ENCODE data around the gene TLR10.

Gene TLR10

DNA sequence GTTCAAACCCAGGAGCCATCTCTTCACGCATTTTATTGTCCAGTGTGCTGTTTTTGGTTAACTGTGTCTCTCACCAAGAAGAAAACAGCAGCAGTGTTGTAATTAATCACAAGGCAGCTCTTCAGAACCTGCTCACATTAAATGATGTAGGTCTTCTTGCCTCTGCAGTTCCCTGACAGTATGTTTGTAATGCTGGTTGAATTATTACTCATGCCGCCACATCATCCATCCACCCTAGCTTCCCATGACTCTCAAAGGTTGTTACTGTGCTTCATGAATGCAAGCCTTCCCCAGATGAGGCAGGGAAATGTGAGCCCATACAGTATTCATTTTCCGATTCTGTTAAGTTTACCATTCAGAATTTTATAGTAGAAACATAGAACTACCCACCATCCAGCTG lies 17.4 kb downstream of the TLR10 start:
- DNase-seq = no peak

GRCh38 chr4:38764277-38764676 lies 18.5 kb downstream of the TLR10 start:
- DNase-seq = no peak

DNA sequence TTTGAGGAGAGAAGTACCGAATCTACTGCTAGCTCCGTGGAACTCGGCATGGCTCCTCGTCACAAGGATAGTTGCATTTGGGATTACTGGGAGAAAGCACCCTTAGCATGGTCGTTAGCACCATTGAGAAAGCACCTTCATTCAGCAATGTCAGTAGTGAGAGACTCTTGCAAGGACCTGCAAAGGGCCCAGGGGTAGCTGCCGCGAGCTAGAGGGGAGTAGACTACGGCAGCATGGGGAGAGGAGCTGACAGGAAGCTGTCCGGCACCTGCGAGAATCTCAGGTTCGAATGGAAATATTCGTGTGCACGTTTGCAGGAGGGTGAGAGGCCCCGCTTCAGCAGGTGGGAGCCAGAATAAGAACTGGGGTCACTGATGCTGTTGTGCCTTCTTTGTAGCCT lies 20.2 kb downstream of the TLR10 start:
- DNase-seq = no peak

DNA sequence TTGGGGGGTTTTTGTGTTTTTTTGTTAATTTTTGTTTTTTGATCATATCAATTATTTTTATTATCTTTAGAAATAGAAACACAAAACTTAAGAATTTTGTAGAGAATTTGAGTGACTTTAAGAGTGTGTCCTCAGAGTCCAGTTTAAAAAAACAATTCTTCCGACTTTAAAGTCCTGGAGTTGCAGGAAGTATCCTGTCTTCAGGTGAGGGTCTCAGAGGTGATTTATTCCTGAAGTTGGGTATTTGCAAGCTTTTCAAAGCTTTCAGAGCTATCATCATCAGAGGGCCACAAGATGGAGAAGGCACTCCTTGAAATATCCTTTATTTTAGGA lies 23.0 kb downstream of the TLR10 start:
- no peak for DNase-seq

- no peak for DNase-seq
These were observed 23.5 kb downstream of the TLR10 start for GRCh38 chr4:38759113-38759789.

- DNase-seq = no peak
These were observed 24.7 kb downstream of the TLR10 start for GRCh38 chr4:38757945-38758600.

- DNase-seq = no peak
These were observed 29.6 kb downstream of the TLR10 start for GRCh38 chr4:38752941-38753806.

- no peak for DNase-seq
These were observed 30.3 kb downstream of the TLR10 start for GRCh38 chr4:38752372-38752940.

DNA sequence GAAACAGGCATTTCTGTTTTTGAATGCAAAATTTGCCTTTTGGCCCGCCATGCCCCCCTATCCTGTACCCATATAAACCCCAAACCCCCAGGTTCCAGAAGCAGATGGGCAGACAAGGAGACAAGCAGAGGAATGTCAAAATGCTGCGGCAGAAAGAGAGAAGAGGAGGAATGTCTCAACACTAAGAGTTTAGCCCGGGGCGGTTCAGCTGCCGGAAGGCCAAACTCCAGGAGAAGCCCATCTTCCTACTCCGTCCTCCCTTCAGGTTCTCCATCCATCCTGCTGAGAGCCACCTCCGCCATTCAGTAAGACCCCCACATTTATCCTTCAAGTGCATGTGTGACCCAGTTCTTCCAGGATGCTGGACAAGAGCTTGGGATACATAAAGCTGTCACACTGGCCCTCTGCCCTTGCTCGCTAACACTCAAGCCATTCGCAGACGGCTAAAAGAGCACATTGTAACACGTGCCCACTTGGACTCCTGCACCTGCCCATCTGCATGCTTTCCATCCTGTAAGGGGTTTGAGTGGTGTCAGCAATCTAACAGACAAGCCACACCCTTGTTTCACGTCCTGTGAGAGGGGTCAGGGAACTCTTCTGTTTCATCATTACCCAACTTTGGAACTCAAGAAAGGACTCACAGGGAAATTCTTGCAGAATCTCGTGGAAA lies 31.3 kb downstream of the TLR10 start:
- DNase-seq = no peak

DNA sequence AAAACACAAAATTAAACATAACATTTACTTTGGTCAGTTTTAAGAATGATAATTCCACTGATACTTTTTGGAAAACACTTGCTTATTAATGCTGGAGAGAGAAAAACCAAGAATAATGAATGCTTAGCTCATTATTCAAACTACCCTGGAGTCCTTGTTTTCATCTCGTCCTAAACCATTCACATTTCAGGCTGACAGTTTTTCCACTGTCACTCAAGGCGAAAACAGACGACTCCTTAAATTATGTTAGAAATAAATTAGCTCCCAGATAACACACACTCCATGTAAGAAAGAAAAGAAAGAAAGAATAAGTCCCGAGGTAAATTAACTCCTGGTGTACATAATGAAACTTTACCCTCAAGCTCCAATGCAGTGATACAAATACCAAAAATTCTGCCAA lies 33.5 kb downstream of the TLR10 start:
- no peak for DNase-seq

GRCh38 chr4:38747629-38748028 lies 35.2 kb downstream of the TLR10 start:
- DNase-seq = no peak

- DNase-seq = no peak
These were observed 36.9 kb downstream of the TLR10 start for GRCh38 chr4:38745881-38746280.

DNA sequence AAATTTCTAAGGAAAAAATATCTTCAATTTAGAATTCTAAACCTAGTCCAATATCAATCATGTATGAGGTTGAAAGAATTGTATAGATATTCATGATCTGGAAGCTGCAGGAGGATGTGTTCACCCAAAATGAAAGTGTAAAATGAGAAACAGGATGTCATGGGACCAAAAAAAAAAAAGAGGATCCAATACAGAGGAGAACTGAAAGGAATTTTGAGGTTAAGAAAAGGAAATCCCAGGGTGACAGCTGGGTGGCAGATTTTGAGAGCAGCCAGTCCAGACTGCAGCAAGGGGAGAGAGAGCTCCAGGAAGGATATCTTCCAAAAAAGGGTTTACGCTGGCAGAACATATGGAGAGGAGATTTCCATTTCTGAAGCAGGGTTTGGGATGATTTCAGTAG lies 38.9 kb downstream of the TLR10 start:
- DNase-seq = no peak

DNA sequence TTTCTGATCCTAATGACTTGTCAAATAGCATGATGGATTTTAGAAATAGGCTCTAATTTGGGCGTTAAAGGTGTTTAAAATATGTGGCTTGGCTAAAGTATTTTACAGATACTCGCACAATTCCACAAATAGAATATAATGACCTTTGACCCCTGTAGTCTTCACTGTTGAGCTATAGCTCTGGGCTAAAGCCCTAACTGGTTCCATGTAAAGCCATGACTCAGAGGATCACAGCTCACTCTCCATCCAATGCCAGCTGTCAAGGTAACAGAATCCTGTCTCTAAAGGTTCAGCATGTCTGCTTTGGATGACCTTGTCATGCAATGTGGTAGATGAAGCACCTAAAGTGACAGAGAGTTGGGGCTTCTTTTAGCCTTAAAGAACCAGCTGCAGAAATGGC lies 42.5 kb downstream of the TLR10 start:
- no peak for DNase-seq

- DNase-seq = no peak
These were observed 43.6 kb downstream of the TLR10 start for GRCh38 chr4:38738940-38739803.

- no peak for DNase-seq
These were observed 46.9 kb downstream of the TLR10 start for GRCh38 chr4:38735870-38736269.

DNA sequence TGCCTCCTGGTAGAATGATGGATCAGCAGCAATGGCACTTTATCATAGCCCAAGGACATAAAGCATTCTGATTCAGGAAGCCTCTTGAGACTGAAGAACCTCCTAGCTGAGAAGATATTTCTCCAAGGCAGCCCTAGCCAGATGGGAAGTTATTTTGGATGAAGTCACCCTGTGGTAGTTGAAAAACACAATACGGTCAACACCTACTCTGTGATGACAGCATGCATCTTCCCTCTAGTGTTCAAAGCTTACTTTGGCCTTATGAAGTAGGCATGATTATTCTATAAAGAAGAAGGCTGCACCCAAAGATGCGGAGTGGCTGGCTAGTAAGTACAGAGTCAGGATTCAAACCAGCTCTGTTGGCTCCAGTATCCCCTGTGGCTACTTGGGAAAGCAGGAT lies 47.9 kb downstream of the TLR10 start:
- no peak for DNase-seq

GRCh38 chr4:38734446-38734845 lies 48.3 kb downstream of the TLR10 start:
- no peak for DNase-seq

DNA sequence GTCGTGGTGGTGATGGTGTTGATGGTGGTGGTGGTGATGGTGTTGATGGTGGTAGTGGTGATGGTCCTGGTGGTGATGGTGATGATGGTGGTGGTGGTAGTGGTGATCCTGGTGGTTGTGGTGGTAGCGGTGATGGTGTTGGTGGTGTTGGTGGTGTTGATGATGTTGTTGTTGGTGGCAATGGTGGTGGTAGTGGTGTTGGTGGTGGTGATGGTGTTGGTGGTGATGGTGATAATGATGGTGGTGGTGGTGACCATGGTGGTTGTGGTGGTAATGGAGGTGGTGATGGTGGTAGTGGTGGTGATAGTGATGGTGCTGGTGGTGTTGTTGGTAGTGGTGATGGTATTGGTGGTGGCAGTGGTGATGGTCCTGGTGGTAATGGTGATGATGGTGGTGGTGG lies 49.1 kb downstream of the TLR10 start:
- DNase-seq = no peak

DNA sequence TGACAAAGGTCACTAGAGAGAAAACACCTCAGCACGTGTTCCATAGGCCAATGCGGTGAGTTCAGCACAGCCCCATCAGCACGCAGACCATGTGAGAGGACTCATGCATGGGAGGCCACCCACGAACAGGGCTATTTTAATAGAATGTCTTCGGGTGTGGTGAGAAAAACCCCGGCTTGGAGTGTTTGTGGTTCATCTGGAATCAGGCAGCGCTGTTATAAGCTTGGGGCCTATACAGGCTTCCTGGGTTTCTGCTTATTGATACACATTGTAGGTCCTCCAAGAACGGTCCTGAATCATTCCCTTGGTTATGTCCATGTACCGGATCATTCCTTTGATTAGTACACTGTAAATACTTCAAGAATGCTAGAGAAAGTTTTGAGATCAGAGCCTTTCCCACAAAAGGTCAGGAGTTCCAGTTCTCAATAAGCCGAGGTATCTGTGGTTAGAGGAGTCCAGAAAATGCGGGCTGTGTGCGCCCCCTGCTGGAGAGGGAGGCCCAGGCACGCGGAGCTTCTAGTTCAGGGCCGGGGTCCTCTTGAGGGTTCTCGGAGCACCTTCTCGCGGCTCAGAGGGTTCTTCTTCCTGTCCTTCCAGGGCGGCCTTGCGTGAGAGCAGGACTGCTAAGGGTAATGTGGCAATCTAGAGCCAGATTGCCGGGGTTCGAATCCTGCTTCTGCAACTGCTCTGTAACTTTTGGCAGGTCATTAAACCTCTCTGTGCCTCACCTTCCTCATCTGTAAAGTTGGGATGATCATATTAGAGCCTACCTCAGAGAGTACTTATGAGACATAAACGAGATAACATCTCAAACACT lies 51.8 kb downstream of the TLR10 start:
- DNase-seq = peak; percentile 17

- no peak for DNase-seq
These were observed 52.3 kb downstream of the TLR10 start for GRCh38 chr4:38730493-38730829.

Data from NCI-H2081 treated with DMSO at 0.1 percent for 48 hours (cell line).